ENCODE data around the gene TMEM204.

TMEM204 gene

DNA sequence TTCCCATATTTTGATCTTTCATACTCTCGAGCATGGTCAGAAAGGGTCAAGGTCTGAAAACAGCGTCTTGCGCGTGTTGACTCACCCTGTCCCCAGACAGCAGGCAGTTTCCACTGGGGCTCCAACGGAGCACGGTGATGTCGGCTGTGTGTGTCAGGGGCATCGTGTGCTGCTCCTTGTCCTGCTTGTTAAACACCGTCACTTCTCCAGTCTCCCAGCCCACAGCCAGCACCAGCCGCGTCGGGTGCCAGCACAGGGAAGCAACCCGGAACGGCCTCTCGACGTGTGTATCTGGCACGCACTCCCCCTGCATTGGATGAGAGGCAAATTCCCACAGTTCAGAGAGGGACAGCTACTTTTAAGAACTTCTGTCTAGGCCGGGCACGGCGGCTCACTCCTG, 68.8 kb downstream of the TMEM204 start:
- DNase-seq = no peak
